CD4-positive, alpha-beta T cell treated with Interleukin-10 for 1 hour (primary cell): ENCODE data around the gene SLC44A1.

ENCODE experiments used
- DNase-seq: peaks from one replicate; pipeline ENCODE4 v3.0.0-alpha.2; 2020

The SLC44A1 gene

DNA sequence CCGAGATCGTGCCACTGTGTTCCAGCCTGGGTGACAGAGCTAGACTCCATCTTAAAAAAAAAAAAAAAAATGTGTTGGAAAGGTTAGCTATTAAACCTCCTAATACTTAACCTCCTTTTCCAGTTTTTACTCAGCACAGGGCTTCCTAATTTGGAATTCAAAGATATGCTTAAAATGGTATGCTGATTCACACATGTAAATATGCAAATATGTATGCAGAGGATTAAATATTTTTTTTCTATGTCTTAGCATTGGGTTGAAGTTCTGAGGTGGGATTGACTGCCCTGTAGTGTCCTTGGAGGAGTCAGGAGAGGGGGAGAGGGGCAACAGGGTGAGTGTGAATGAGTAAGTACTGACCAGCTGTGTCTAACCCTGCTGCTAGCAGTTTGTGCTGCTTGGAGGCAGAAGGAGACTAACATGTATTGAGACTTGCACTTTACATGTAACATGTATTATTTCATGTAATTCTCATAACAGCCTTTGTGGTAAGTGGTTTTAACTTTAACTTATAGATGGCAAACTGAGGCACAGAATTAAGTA lies 63.2 kb downstream of the SLC44A1 start:
- no peak for DNase-seq

DNA sequence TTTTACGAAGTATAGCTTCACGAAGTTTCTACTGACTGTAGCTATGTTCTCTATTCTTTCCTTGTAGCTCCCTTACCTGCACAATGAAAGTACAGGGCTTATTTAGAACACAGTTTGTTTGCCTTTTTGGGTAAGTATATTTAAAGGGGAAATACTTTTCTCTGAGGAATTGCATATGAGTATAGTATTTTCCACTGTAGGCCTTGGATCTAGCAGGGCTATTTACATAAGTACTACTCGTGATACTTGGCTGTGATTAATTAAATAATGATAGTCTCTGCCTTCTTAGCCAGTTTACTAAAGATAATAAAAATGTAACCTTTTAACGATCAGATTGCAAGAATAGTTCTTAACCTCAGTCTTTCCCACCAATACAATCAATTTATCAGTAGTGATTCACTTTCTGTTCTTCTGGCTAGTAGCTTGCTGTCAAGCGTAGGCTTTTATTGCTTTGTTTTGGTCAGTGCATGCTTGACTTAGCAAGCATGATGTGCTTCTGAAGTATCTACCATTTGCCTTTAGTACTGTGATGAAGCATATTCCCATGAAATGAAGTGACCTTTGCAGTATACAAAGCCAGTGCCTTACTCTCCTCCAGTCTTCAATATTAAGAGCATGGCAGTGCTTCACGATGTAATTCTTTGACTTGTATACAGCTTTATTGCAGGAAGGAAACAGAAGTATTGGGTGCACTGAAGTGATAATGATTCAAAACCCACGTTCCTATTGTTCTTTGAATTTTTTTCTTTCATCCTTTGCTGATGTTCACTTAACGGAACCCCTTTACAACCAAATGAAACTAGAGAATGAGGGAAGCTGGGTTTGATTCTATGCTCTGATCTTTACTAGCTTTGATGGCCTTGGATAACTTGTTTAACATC lies 64.2 kb downstream of the SLC44A1 start:
- DNase-seq = no peak

GRCh38 chr9:105309531-105309931 lies 65.1 kb downstream of the SLC44A1 start:
- DNase-seq = no peak

DNA sequence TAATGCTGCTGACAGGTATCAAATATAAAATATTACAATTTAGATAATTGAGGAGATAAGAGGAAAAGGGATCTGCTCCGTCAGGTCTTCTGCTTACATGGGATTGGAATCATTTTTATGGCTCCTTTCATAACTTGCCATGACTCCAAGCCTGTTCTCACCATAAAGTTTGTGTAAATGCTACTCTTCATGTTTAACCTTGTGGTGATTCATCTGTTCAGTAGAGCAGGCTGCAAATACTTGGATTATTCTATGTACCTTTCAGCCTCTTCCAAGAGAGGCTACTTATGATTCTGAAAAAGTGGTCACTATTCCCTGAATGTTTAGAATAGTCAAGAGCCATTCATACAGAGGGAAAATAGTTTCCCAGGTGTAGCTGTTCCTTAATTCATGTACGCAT lies 66.9 kb downstream of the SLC44A1 start:
- DNase-seq = no peak

DNA sequence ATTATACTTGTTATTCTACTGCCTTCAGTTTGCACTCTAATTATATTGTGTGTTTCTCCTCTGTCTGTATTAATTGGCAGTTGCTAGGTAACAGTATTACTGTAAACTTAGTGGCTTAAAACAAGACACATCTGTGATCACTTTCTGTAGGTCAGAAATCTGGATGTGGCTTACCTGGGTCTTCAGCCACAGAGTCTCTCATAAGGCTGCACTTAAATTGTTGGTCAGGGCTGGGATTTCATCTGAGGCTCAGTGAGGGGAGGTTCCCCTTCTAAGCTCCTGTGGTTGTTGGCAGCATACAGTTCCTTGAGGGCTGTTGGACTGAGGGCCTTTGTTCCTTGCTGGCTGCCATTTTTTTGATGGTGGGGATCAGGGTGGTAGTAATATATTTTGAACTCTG lies 68.8 kb downstream of the SLC44A1 start:
- no peak for DNase-seq

GRCh38 chr9:105316703-105317102 lies 72.3 kb downstream of the SLC44A1 start:
- no peak for DNase-seq

GRCh38 chr9:105318729-105319191 lies 74.3 kb downstream of the SLC44A1 start:
- no peak for DNase-seq

GRCh38 chr9:105319202-105319813 lies 74.9 kb downstream of the SLC44A1 start:
- no peak for DNase-seq

- DNase-seq = no peak
These were observed 76.1 kb downstream of the SLC44A1 start for GRCh38 chr9:105320568-105320967.

GRCh38 chr9:105328296-105328695 lies 83.8 kb downstream of the SLC44A1 start:
- no peak for DNase-seq

- DNase-seq = no peak
These were observed 84.6 kb downstream of the SLC44A1 start for GRCh38 chr9:105328872-105329718.

- DNase-seq = no peak
These were observed 85.2 kb downstream of the SLC44A1 start for GRCh38 chr9:105329719-105330062.

- no peak for DNase-seq
These were observed 85.8 kb downstream of the SLC44A1 start for GRCh38 chr9:105330201-105330600.

- DNase-seq = no peak
These were observed 86.3 kb downstream of the SLC44A1 start for GRCh38 chr9:105330755-105331154.

DNA sequence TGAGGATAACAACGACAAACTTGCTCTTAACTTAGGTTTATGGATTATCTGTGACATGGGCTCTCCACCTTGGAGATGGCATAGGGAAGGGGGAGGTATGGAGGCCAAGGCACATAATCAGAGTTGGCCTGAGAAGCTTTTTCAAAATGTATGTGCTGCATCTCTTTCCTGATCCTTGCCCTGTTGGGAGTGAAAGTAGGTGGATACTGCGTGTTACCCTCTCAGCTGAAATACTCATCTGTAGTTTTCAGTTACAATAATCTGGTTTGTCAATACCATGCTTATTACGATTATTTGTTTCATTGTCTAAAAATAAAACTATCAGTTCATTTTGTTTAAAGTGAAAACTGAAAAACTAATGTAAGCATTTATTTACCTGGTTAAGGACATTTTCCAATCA lies 86.7 kb downstream of the SLC44A1 start:
- DNase-seq = no peak

DNA sequence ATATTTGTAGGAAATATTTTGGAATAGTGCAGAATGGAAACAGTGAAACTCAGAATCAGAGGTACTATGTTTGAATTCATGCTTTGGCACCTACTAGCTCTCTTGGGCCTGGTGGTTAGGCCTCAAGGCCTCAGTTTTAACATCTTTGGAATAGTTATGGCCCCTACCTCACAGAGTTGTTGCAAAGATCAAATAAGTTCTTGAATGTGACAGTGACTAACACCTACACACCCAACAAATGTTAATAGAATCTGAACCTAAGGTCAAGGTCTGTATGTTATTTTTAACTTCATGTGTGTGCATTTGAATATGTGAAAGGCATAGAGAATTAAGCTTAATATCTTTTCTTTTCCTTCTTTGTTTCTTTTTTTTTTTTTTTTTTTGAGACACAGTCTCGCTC lies 87.3 kb downstream of the SLC44A1 start:
- no peak for DNase-seq

GRCh38 chr9:105332471-105332870 lies 88.0 kb downstream of the SLC44A1 start:
- no peak for DNase-seq

DNA sequence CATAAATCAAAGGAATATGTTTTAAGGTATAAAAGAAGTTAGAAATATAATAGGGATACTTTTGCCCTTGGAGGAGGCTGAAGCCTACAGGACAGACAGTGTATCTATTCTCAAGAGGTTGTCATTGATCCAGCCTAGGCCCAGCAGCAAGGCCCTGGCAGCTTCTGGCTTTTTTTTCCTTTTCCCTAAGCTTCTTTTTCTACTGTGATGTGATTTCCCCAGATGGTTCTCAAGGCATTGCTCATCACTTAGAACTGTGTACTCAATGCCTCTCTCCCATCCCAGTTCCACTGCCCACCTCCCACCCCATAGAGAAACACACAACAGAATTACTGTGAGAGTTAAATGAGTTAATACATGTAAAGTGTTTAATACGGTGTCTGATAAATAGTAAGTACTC lies 88.6 kb downstream of the SLC44A1 start:
- DNase-seq = no peak

DNA sequence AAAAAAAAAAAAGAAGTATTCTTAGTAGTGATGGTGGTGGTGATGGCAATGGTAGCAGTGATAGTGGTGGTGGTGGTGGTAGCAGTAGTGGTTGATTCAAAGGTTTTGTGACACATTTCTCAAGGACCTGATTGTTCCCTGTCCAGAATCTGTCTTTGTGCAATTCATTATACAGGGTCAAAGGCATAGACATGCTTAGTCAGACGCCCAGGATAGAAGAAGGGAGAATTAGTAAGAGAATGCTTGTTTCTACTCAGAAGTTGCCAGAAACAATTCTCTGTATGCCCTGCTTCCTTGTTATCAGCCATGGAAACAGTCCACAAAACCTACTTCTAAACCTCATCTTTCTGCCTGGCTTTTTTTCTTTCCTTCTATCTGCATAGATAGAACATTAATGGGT lies 89.4 kb downstream of the SLC44A1 start:
- DNase-seq = no peak

- DNase-seq = no peak
These were observed 93.9 kb downstream of the SLC44A1 start for GRCh38 chr9:105338308-105338707.

DNA sequence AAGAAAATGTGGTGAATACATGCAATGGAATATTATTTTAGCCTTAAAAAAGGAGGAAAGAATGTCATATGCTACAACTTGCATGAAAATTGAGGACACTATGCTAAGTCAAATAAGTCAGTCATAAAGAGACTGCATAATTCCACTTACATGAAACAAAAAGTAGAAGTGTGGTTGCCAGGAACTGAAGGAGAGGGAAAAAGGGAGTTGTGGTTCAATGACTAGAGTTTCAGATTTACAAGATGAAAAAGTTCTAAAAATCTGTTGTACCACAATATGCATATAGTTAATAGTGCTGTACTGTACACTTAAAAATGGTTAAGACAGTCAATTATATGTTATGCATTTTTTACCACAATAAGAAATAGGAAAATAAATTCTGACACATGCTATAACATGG lies 95.4 kb downstream of the SLC44A1 start:
- DNase-seq = no peak

DNA sequence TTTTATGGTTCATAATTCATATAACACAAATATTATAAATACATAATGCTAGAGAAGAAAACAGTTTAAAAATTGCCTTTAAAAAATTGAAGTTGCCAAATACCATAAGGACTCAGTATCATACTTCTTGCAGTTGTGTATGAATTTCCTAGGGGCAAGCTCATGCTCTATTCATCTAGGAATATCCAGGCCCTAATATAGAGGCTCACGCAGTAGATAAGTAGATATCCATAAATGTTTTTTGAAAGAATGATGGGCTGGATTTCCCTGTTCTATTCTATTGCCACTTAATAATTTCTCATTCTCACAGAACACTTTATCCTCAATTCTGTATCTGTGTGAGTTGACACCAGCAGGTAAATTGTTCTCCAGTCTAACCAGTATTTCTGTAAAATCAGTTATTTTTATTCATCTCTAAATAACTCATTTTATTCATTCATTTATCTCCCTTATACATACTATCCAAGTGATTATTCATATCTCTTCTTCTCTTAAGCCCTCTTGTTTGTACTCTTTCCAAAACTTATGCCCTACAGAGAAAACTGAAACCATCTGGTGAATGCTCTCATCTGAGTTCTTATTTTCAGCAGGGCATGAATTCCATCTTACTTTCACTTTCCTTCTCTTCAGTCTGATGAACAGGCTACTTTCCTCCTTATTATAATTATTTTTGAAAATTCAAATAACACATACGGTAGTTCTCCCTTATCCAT lies 97.1 kb downstream of the SLC44A1 start:
- DNase-seq = peak; percentile 2

DNA sequence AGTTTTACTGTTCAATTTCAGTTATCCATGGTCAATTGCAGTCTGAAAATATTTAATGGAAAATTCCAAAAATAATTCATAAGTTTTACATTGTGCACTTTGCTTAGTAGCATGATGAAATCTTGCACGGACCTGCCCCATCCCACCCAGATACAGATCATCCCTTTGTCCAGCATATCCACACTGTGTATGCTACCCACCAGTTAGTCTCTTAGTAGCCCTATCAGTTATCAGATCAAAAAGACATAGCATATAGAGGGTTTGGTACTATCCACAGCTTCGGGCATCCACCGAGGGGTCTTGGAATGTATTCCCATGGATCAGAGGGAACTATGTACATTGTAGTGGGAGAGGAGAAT lies 97.7 kb downstream of the SLC44A1 start:
- DNase-seq = no peak
